MM.1S (cell line): ENCODE results near the gene RHEB.

Experiments
- DNase-seq: peaks from one replicate; pipeline ENCODE4 v3.0.0-alpha.2; 2015
- H2AFZ ChIP-seq: fragments of 300-600 bp; sonication (generic); 2 replicates; pipeline ENCODE4 v1.6.0; 2016; ENCODE audit warnings: antibody characterized with exemption, low read length
- H3F3A ChIP-seq: fragments of 300-600 bp; sonication (generic); 2 replicates; pipeline ENCODE4 v1.6.1; 2016; ENCODE audit warnings: mild to moderate bottlenecking, antibody characterized with exemption, low read length, moderate library complexity, mixed read lengths; ENCODE audit not compliant: insufficient read depth
- H3K27ac ChIP-seq: fragments of 300-600 bp; sonication (generic); 2 replicates; pipeline ENCODE4 v1.5.1; 2016; ENCODE audit warnings: mild to moderate bottlenecking, low read length
- H3K27me3 ChIP-seq: fragments of 300-600 bp; sonication (generic); replicated peaks from 2 replicates; pipeline ENCODE4 v1.6.0; 2016; ENCODE audit warnings: low read length; ENCODE audit not compliant: insufficient read depth
- H3K36me3 ChIP-seq: fragments of 300-600 bp; sonication (generic); replicated peaks from 2 replicates; pipeline ENCODE4 v1.6.1; 2016; ENCODE audit warnings: mild to moderate bottlenecking, low read length, mixed read lengths; ENCODE audit not compliant: insufficient read depth
- H3K4me1 ChIP-seq: fragments of 300-600 bp; sonication (generic); 2 replicates; pipeline ENCODE4 v1.6.1; 2016; ENCODE audit warnings: low read length, mixed read lengths
- H3K4me2 ChIP-seq: fragments of 300-600 bp; sonication (generic); 2 replicates; pipeline ENCODE4 v1.6.0; 2016; ENCODE audit warnings: low read depth, low read length
- H3K4me3 ChIP-seq: fragments of 300-600 bp; sonication (generic); 2 replicates; pipeline ENCODE4 v1.5.1; 2016; ENCODE audit warnings: low read length, mixed read lengths
- H3K79me2 ChIP-seq: fragments of 300-600 bp; sonication (generic); 2 replicates; pipeline ENCODE4 v1.6.1; 2016; ENCODE audit warnings: mixed run types, low read length, mixed read lengths
- H3K9ac ChIP-seq: fragments of 300-600 bp; sonication (generic); 2 replicates; pipeline ENCODE4 v1.6.1; 2016; ENCODE audit warnings: low read length, mixed read lengths
- H3K9me2 ChIP-seq: fragments of 300-600 bp; sonication (generic); replicated peaks from 2 replicates; pipeline ENCODE4 v1.6.1; 2016; ENCODE audit warnings: mild to moderate bottlenecking, low read length, mixed read lengths; ENCODE audit not compliant: insufficient read depth
- H3K9me3 ChIP-seq: fragments of 300-600 bp; sonication (generic); replicated peaks from 2 replicates; pipeline ENCODE4 v1.6.1; 2016; ENCODE audit warnings: mild to moderate bottlenecking, low read length, mixed read lengths; ENCODE audit not compliant: insufficient read depth
- H4K20me1 ChIP-seq: fragments of 300-600 bp; sonication (generic); 2 replicates; pipeline ENCODE4 v1.6.1; 2016; ENCODE audit warnings: mild to moderate bottlenecking, low read length, moderate library complexity, mixed read lengths; ENCODE audit not compliant: insufficient read depth
- CTCF ChIP-seq: fragments of 300-600 bp; sonication (generic); IDR thresholded peaks from 2 replicates; pipeline ENCODE4 v1.5.1; 2016; ENCODE audit warnings: antibody characterized with exemption, low read length, mixed read lengths
- EZH2 ChIP-seq: fragments of 300-600 bp; sonication (generic); optimal IDR thresholded peaks from 2 replicates; pipeline ENCODE3; 2017; ENCODE audit warnings: low read depth, mild to moderate bottlenecking, antibody characterized with exemption, low read length, mixed read lengths
- EZH2phosphoT487 ChIP-seq: fragments of 300-600 bp; sonication (generic); IDR thresholded peaks from 2 replicates; pipeline ENCODE4 v1.6.1; 2018; ENCODE audit warnings: antibody characterized with exemption, low read length

The RHEB gene

GRCh38 chr7:151452680-151453325 is 66.9 kb downstream of the RHEB start:
- no peak for DNase-seq
- Histone ChIP-seq H3K79me2 (no peaks in the 10 kb centered on the region), H3K4me1 (no peaks in the 10 kb centered on the region), H3F3A (no peaks in the 10 kb centered on the region), H3K36me3 (no peaks in the 10 kb centered on the region), H3K27ac (no peak overlapping the region), H3K9me2 (no peaks in the 10 kb centered on the region), H4K20me1 (no peaks in the 10 kb centered on the region), H3K27me3 (peaks cover 16% of the 10 kb centered on the region; the same call in 1 of the 2 replicates), H3K4me2 (no peak overlapping the region), H3K9ac (no peak overlapping the region), H2AFZ (no peak overlapping the region), H3K4me3 (no peak overlapping the region), H3K9me3 (no peaks in the 10 kb centered on the region)
- no peak for TF ChIP-seq EZH2
- no peak for TF ChIP-seq CTCF
- TF ChIP-seq EZH2phosphoT487, result no peak

- no peaks in the 10 kb centered on the region for H4K20me1 ChIP-seq
- H3K4me3 ChIP-seq, result no peak overlapping the region
- no peaks in the 10 kb centered on the region for H3K79me2 ChIP-seq
- TF ChIP-seq EZH2 (no peak), CTCF (no peak), EZH2phosphoT487 (no peak)
- no peak overlapping the region for H3K4me2 ChIP-seq
- H2AFZ ChIP-seq, result no peak overlapping the region
- H3F3A ChIP-seq, result no peaks in the 10 kb centered on the region
- H3K27ac ChIP-seq, result no peak overlapping the region
- no peaks in the 10 kb centered on the region for H3K4me1 ChIP-seq
- H3K9me2 ChIP-seq, result no peaks in the 10 kb centered on the region
- H3K36me3 ChIP-seq, result no peaks in the 10 kb centered on the region
- no peak overlapping the region for H3K9ac ChIP-seq
- DNase-seq, result no peak
- 0 out of 2 replicates have a peak, but pooled peaks cover 11% of the 10 kb centered on the region for H3K27me3 ChIP-seq
- H3K9me3 ChIP-seq, result no peaks in the 10 kb centered on the region
Measured at GRCh38 chr7:151451626-151452571, 67.8 kb downstream of the RHEB start.

GRCh38 chr7:151451156-151451555 is 68.5 kb downstream of the RHEB start:
- Histone ChIP-seq H3K27me3 (0 out of 2 replicates have a peak, but pooled peaks cover 11% of the 10 kb centered on the region), H3K27ac (no peak overlapping the region), H3K79me2 (no peaks in the 10 kb centered on the region), H3K36me3 (no peaks in the 10 kb centered on the region), H3K4me1 (no peaks in the 10 kb centered on the region), H3K4me3 (no peak overlapping the region), H3K9me2 (no peaks in the 10 kb centered on the region), H3K9ac (no peak overlapping the region), H4K20me1 (no peaks in the 10 kb centered on the region), H3F3A (no peaks in the 10 kb centered on the region), H3K4me2 (no peak overlapping the region), H2AFZ (no peak overlapping the region), H3K9me3 (no peaks in the 10 kb centered on the region)
- no peak for DNase-seq
- TF ChIP-seq EZH2phosphoT487 (no peak), CTCF (no peak), EZH2 (no peak)
